HEK293T (cell line): ENCODE data around the gene RANBP10.

Source experiments
- FOXM1 ChIP-seq: fragments of 450-650 bp; IDR thresholded peaks from 2 replicates; pipeline ENCODE4 v1.6.1; 2017; ENCODE audit warnings: mild to moderate bottlenecking, borderline replicate concordance
- NFRKB ChIP-seq: fragments of 450-650 bp; IDR thresholded peaks from 2 replicates; pipeline ENCODE4 v1.6.1; 2016; ENCODE audit warnings: mild to moderate bottlenecking, moderate library complexity
- PKNOX1 ChIP-seq: fragments of 450-650 bp; IDR thresholded peaks from 2 replicates; pipeline ENCODE4 v1.6.1; 2016

GRCh38 chr16:67833030-67833414, 26.7 kb upstream of the RANBP10 start:
- no peak for TF ChIP-seq FOXM1
- TF ChIP-seq NFRKB, result no peak
- TF ChIP-seq PKNOX1, result no peak
